Uterus (tissue), 4 donors: ENCODE results near the gene BCKDK. TPM values are rescaled to one million over a fixed set of nuclear protein-coding genes. Genes with fewer than 3 reads are reported as not detected.

Experiments used
- DNase-seq, 2 donors: peaks; one replicate each; pipeline ENCODE4 v3.0.0-alpha.2; 2019 to 2020
- H3K27ac ChIP-seq, 2 donors: fragments of 200-600 bp; sonication (generic); 1 replicate in 1 of 2; 2 replicates in 1 of 2; pipeline ENCODE4 v1.5.1; 2016 to 2018
- H3K27me3 ChIP-seq, 2 donors: fragments of 200-600 bp; sonication (generic); one replicate each; pipeline ENCODE4 v1.5.1; 2018 to 2019; ENCODE audit warnings: control low read depth in 1 of 2
- H3K36me3 ChIP-seq, 2 donors: fragments of 200-600 bp; sonication (generic); one replicate each; pipeline ENCODE4 v1.5.1; 2019; ENCODE audit warnings: control low read depth in 1 of 2
- H3K4me1 ChIP-seq, 2 donors: fragments of 200-600 bp; sonication (generic); one replicate each; pipeline ENCODE4 v1.5.1; 2018 to 2019; ENCODE audit warnings: control low read depth in 1 of 2
- H3K4me3 ChIP-seq, 2 donors: fragments of 200-600 bp; sonication (generic); 1 replicate in 1 of 2; 2 replicates in 1 of 2; pipeline ENCODE4 v1.5.1; 2018 to 2019; ENCODE audit warnings: mild to moderate bottlenecking in 1 of 2
- H3K9me3 ChIP-seq, 2 donors: fragments of 200-600 bp; sonication (generic); one replicate each; pipeline ENCODE4 v1.5.1; 2019; ENCODE audit warnings: control low read depth in 1 of 2
- POLR2A ChIP-seq, 2 donors: fragments of 450-650 bp; IDR thresholded peaks; one replicate each; pipeline ENCODE4 v1.6.1; 2016; ENCODE audit warnings: antibody characterized with exemption in 2 of 2, mild to moderate bottlenecking in 1 of 2, moderate library complexity in 1 of 2
- intact Hi-C: fragments of 100-400 bp; cut with DNase I; formaldehyde crosslinking; loops from one replicate; pipeline ENCODE4 v1.15.1; 2023; ENCODE audit warnings: low total_unique reads
- total RNA-seq, 4 donors: library from RNA; depleted of rRNA in 3 of 4; stranded (reverse); fragments of >200 nt in 3 of 4; gene quantifications; one replicate each; pipeline versions ENCODE4 v1.1.0 to v1.2.4, GENCODE V29; 2014 to 2023
- TF ChIP-seq, protein P1 (sequence below), 4 experiments: fragments of 200-600 bp in 2 of 4; fragments of 450-650 bp in 2 of 4; sonication (generic) in 2 of 4; IDR thresholded peaks; one replicate each; pipeline ENCODE4 v1.5.1; 2016 to 2019; ENCODE audit warnings: antibody characterized with exemption in 4 of 4, mild to moderate bottlenecking in 2 of 4, moderate library complexity in 1 of 4
- donor health status: DM: yes; HTN: yes; CAD: no.

The BCKDK gene
- total RNA-seq, 4 donors from 2014 or later, result 15.3 to 32.1 (median 21.9) TPM

GRCh38 chr16:31130899-31131298, 22.7 kb downstream of the BCKDK start:
- H3K4me1 ChIP-seq, result peaks cover 0 to 11% of the 10 kb centered on the region in 2 donors
- no peaks in the 10 kb centered on the region for H3K27me3 ChIP-seq
- no peaks in the 10 kb centered on the region for H3K9me3 ChIP-seq
- H3K27ac ChIP-seq, result no peak overlapping the region
- intact Hi-C loops, result no loop called here
- H3K4me3 ChIP-seq, result no peak overlapping the region
- H3K36me3 ChIP-seq, result no peaks in the 10 kb centered on the region
- DNase-seq, result no peak
- TF ChIP-seq, protein P1, sequence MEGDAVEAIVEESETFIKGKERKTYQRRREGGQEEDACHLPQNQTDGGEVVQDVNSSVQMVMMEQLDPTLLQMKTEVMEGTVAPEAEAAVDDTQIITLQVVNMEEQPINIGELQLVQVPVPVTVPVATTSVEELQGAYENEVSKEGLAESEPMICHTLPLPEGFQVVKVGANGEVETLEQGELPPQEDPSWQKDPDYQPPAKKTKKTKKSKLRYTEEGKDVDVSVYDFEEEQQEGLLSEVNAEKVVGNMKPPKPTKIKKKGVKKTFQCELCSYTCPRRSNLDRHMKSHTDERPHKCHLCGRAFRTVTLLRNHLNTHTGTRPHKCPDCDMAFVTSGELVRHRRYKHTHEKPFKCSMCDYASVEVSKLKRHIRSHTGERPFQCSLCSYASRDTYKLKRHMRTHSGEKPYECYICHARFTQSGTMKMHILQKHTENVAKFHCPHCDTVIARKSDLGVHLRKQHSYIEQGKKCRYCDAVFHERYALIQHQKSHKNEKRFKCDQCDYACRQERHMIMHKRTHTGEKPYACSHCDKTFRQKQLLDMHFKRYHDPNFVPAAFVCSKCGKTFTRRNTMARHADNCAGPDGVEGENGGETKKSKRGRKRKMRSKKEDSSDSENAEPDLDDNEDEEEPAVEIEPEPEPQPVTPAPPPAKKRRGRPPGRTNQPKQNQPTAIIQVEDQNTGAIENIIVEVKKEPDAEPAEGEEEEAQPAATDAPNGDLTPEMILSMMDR (IDR thresholded peaks at IDR 0.05), result no peak
- TF ChIP-seq POLR2A (IDR thresholded peaks at IDR 0.05), result no peak

GRCh38 chr16:31131416-31131815, 23.2 kb downstream of the BCKDK start:
- Histone ChIP-seq H3K4me3 (no peak overlapping the region), H3K9me3 (no peaks in the 10 kb centered on the region), H3K36me3 (no peaks in the 10 kb centered on the region), H3K27ac (no peak overlapping the region), H3K27me3 (no peaks in the 10 kb centered on the region), H3K4me1 (peaks cover 0 to 11% of the 10 kb centered on the region in 2 donors)
- intact Hi-C loops, result no loop called here
- no peak for TF ChIP-seq POLR2A (IDR thresholded peaks at IDR 0.05)
- TF ChIP-seq, protein P1 (IDR thresholded peaks at IDR 0.05), result no peak
- DNase-seq, result no peak

GRCh38 chr16:31131841-31132271, 23.7 kb downstream of the BCKDK start:
- TF ChIP-seq, protein P1 (IDR thresholded peaks at IDR 0.05), result no peak
- TF ChIP-seq POLR2A (IDR thresholded peaks at IDR 0.05), result no peak
- H3K9me3 ChIP-seq, result no peaks in the 10 kb centered on the region
- peaks cover 0 to 11% of the 10 kb centered on the region in 2 donors for H3K4me1 ChIP-seq
- intact Hi-C loops, result no loop called here
- no peak overlapping the region for H3K4me3 ChIP-seq
- no peak overlapping the region for H3K27ac ChIP-seq
- H3K36me3 ChIP-seq, result no peaks in the 10 kb centered on the region
- H3K27me3 ChIP-seq, result no peaks in the 10 kb centered on the region
- no peak for DNase-seq

DNA sequence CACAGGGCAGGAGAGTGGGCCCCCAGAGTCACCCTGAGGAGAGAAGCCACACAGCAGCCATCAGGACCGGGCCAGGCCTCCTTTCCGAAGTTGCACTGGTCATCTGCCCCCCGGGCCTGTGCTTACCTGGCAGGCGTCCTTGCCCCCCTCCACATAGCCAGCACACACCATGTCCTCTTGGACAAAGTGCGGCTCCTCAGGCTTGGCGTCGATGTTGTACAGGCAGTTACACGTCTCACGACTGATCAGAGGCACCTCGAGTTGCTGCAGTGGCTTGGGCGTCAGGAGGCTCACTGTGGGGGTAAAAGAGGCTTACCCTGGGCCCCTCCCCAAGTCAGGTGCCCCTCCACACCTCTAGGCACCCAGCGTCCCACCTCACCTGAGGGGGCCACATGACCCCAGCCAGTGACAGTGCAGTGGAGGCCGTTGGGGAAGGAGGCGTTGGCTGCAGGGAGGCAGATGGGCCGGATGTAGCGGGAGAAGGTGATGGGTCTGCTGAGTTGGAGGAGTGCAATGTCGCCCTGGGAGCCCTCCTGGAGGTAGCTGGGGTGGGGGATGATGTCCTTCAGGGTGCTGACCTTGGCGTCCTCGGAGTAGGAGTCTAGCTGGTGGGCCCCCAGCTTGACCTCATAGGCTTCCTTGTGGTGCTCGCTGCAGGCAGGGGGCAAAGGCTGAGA, 24.3 kb downstream of the BCKDK start:
- Histone ChIP-seq H3K27me3 (no peaks in the 10 kb centered on the region), H3K9me3 (no peaks in the 10 kb centered on the region), H3K4me1 (peaks cover 0 to 11% of the 10 kb centered on the region in 2 donors), H3K36me3 (no peaks in the 10 kb centered on the region), H3K27ac (no peak overlapping the region), H3K4me3 (no peak overlapping the region)
- TF ChIP-seq POLR2A (IDR thresholded peaks at IDR 0.05), result no peak
- TF ChIP-seq, protein P1 (IDR thresholded peaks at IDR 0.05), result no peak
- intact Hi-C loops, result no loop called here
- DNase-seq, result no peak

DNA sequence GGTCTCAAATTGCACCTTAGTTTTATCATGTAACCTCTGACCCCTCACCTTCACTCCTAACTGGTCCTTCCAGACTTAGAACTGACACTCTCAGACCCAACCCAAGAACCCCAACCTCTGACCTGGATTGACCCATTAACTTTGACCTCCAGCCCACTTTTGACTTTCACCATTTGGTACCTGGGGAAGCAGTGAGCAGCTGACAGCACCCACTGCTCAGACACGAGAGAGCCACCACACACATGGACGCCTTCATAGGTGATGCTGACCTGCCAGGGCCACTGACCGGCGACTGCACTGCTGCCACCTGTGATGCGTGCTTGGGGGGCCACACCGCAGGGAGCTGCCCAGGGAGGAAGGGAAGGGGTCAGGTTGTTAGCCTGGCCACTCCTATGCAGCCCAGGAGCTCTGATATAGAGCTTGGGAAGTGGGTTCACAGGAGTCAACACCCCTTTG, 24.9 kb downstream of the BCKDK start:
- H3K27ac ChIP-seq, result no peak overlapping the region
- no peak for DNase-seq
- H3K9me3 ChIP-seq, result no peaks in the 10 kb centered on the region
- no peaks in the 10 kb centered on the region for H3K27me3 ChIP-seq
- H3K4me1 ChIP-seq, result peaks cover 0 to 11% of the 10 kb centered on the region in 2 donors
- H3K4me3 ChIP-seq, result no peak overlapping the region
- intact Hi-C loops, result no loop called here
- no peak for TF ChIP-seq POLR2A (IDR thresholded peaks at IDR 0.05)
- TF ChIP-seq, protein P1 (IDR thresholded peaks at IDR 0.05), result no peak
- H3K36me3 ChIP-seq, result no peaks in the 10 kb centered on the region
